Smooth muscle cell (in vitro differentiated cells): ENCODE data around the gene TTC27. TPM values are rescaled to one million over a fixed set of nuclear protein-coding genes. Genes with fewer than 3 reads are reported as not detected.

Experiments
- DNase-seq: peaks from one replicate; lab custom pipeline; 2025; ENCODE audit not compliant: unreplicated experiment; lab: John Stamatoyannopoulos, UW
- H2AFZ ChIP-seq: fragments of 200-600 bp; sonication (generic); 2 replicates; pipeline ENCODE4 v1.6.0; 2016; ENCODE audit warnings: antibody characterized with exemption, low read depth, mild to moderate bottlenecking
- H3F3A ChIP-seq: fragments of 200-600 bp; sonication (generic); 2 replicates; pipeline ENCODE4 v1.6.0; 2017; ENCODE audit warnings: antibody characterized with exemption, low read depth
- H3K27ac ChIP-seq: fragments of 200-600 bp; sonication (generic); 2 replicates; pipeline ENCODE4 v1.5.1; 2016; ENCODE audit warnings: low read depth, mild to moderate bottlenecking
- H3K27me3 ChIP-seq: fragments of 200-600 bp; sonication (generic); 2 replicates; pipeline ENCODE4 v1.6.1; 2016; ENCODE audit warnings: low read depth, mild to moderate bottlenecking
- H3K36me3 ChIP-seq: fragments of 200-600 bp; sonication (generic); 2 replicates; pipeline ENCODE4 v1.5.1; 2016; ENCODE audit warnings: low read depth
- H3K4me1 ChIP-seq: fragments of 200-600 bp; sonication (generic); 2 replicates; pipeline ENCODE4 v1.5.1; 2016; ENCODE audit warnings: low read depth
- H3K4me2 ChIP-seq: fragments of 200-600 bp; sonication (generic); 2 replicates; pipeline ENCODE4 v1.6.0; 2016; ENCODE audit warnings: mild to moderate bottlenecking
- H3K4me3 ChIP-seq: fragments of 200-600 bp; sonication (generic); 2 replicates; pipeline ENCODE4 v1.5.1; 2016; ENCODE audit warnings: mild to moderate bottlenecking
- H3K79me2 ChIP-seq: fragments of 200-600 bp; sonication (generic); 2 replicates; pipeline ENCODE4 v1.6.0; 2016; ENCODE audit warnings: low read depth, mild to moderate bottlenecking
- H3K9ac ChIP-seq: fragments of 200-600 bp; sonication (generic); 2 replicates; pipeline ENCODE4 v1.6.0; 2016; ENCODE audit warnings: low read depth
- H3K9me3 ChIP-seq: fragments of 200-600 bp; sonication (generic); replicated peaks from 2 replicates; pipeline ENCODE4 v1.5.1; 2016; ENCODE audit warnings: low read depth
- H4K20me1 ChIP-seq: fragments of 200-600 bp; sonication (generic); 2 replicates; pipeline ENCODE4 v1.6.0; 2016; ENCODE audit warnings: low read depth
- CTCF ChIP-seq: fragments of 200-600 bp; sonication (generic); IDR thresholded peaks from 2 replicates; pipeline ENCODE4 v1.5.1; 2017; ENCODE audit warnings: borderline replicate concordance, mild to moderate bottlenecking, antibody characterized with exemption; ENCODE audit not compliant: insufficient read depth, poor library complexity, severe bottlenecking
- WGBS: methylation state at CpG from one replicate; pipeline ENCODE4 v1.1.7; 2016; ENCODE audit warnings: low lambda C conversion rate; 5-methylcytosine and 5-hydroxymethylcytosine counted together
- polyA plus RNA-seq: library from polyadenylated mRNA; unstranded; fragments of >200 nt; fragmentation: Nextera tagmentation; extraction: Ambion mirVana; gene quantifications from 2 replicates; pipeline ENCODE4 v1.2.1, GENCODE V29; 2016
- total RNA-seq: library from RNA; depleted of rRNA; stranded (reverse); fragments of >200 nt; gene quantifications from 2 replicates; pipeline ENCODE4 v1.2.3, GENCODE V29; 2014

The TTC27 gene
- total and polyA plus RNA-seq, 2 experiments from 2014 or later = 9.2 to 12.1 TPM

GRCh38 chr2:32711908-32712501, 84.2 kb downstream of the TTC27 start:
- H3K27ac ChIP-seq = no peak overlapping the region
- 65% methylated on average over 4 of the region's 4 CpGs for WGBS
- TF ChIP-seq CTCF = no peak

GRCh38 chr2:32712870-32713269, 85.0 kb downstream of the TTC27 start:
- no peak for DNase-seq
- no peak for TF ChIP-seq CTCF

More at GRCh38 chr2:32711908-32712501, 84.2 kb downstream of the TTC27 start:
- Histone ChIP-seq H3K9me3 (no peaks in the 10 kb centered on the region), H3K4me1 (no peaks in the 10 kb centered on the region), H4K20me1 (no peaks in the 10 kb centered on the region), H3K4me2 (no peak overlapping the region), H3K27me3 (no peaks in the 10 kb centered on the region), H3K36me3 (peaks cover 4% of the 10 kb centered on the region), H3K9ac (no peak overlapping the region), H3K4me3 (no peak overlapping the region), H2AFZ (no peak overlapping the region), H3F3A (no peaks in the 10 kb centered on the region), H3K79me2 (no peaks in the 10 kb centered on the region)
- no peak for DNase-seq

GRCh38 chr2:32714521-32714920, 86.7 kb downstream of the TTC27 start:
- H3K4me3 ChIP-seq = no peak overlapping the region
- no peaks in the 10 kb centered on the region for H3K9me3 ChIP-seq
- no peaks in the 10 kb centered on the region for H3K4me1 ChIP-seq
- no peaks in the 10 kb centered on the region for H3K27me3 ChIP-seq
- H3F3A ChIP-seq = no peaks in the 10 kb centered on the region
- H3K4me2 ChIP-seq = no peak overlapping the region
- H3K79me2 ChIP-seq = no peaks in the 10 kb centered on the region
- H3K9ac ChIP-seq = no peak overlapping the region
- H3K27ac ChIP-seq = no peak overlapping the region
- 82% methylated on average over 1 of the region's 1 CpG for WGBS
- no peak for DNase-seq
- H3K36me3 ChIP-seq = peaks cover 4% of the 10 kb centered on the region
- TF ChIP-seq CTCF = no peak
- H4K20me1 ChIP-seq = no peaks in the 10 kb centered on the region
- no peak overlapping the region for H2AFZ ChIP-seq

More at GRCh38 chr2:32712870-32713269, 85.0 kb downstream of the TTC27 start:
- Histone ChIP-seq H3K4me2 (no peak overlapping the region), H3K27me3 (no peaks in the 10 kb centered on the region), H3K9ac (no peak overlapping the region), H3K9me3 (no peaks in the 10 kb centered on the region), H3K4me3 (no peak overlapping the region), H2AFZ (no peak overlapping the region), H4K20me1 (no peaks in the 10 kb centered on the region), H3K27ac (no peak overlapping the region), H3K36me3 (peaks cover 4% of the 10 kb centered on the region), H3F3A (no peaks in the 10 kb centered on the region), H3K79me2 (no peaks in the 10 kb centered on the region), H3K4me1 (no peaks in the 10 kb centered on the region)
- WGBS = 95% methylated on average over 2 of the region's 2 CpGs

GRCh38 chr2:32715391-32715841, 87.6 kb downstream of the TTC27 start:
- H3K4me2 ChIP-seq = peak overlapping the region; percentile 30
- no peaks in the 10 kb centered on the region for H3K9me3 ChIP-seq
- no peaks in the 10 kb centered on the region for H4K20me1 ChIP-seq
- no peak for TF ChIP-seq CTCF
- no peak for DNase-seq
- H2AFZ ChIP-seq = no peak overlapping the region
- no peaks in the 10 kb centered on the region for H3K79me2 ChIP-seq
- H3K9ac ChIP-seq = no peak overlapping the region
- H3K27ac ChIP-seq = peak overlapping the region; percentile 66
- H3K36me3 ChIP-seq = peaks cover 4% of the 10 kb centered on the region
- no peaks in the 10 kb centered on the region for H3K4me1 ChIP-seq
- no peaks in the 10 kb centered on the region for H3F3A ChIP-seq
- no peaks in the 10 kb centered on the region for H3K27me3 ChIP-seq
- no peak overlapping the region for H3K4me3 ChIP-seq
- WGBS = 56% methylated on average over 4 of the region's 4 CpGs
